Vagina (tissue), 2 donors: ENCODE data around the gene CTNNA3.

Experiments used
- POLR2AphosphoS5 ChIP-seq, 2 donors: sonication (generic); formaldehyde crosslinking; IDR thresholded peaks; one replicate each; pipeline ENCODE4 v1.9.0; 2017; ENCODE audit warnings: antibody characterized with exemption in 2 of 2, mild to moderate bottlenecking in 2 of 2, low read depth in 1 of 2; ENCODE audit not compliant: insufficient read depth in 1 of 2
- TF ChIP-seq, protein P1 (sequence below), 3 experiments: fragments of 450-650 bp in 2 of 3; fragments of 200-600 bp in 1 of 3; sonication (generic) in 1 of 3; IDR thresholded peaks; one replicate each; pipeline ENCODE4 v1.5.1; 2017 to 2019; ENCODE audit warnings: antibody characterized with exemption in 3 of 3, mild to moderate bottlenecking in 2 of 3, moderate library complexity in 2 of 3

DNA sequence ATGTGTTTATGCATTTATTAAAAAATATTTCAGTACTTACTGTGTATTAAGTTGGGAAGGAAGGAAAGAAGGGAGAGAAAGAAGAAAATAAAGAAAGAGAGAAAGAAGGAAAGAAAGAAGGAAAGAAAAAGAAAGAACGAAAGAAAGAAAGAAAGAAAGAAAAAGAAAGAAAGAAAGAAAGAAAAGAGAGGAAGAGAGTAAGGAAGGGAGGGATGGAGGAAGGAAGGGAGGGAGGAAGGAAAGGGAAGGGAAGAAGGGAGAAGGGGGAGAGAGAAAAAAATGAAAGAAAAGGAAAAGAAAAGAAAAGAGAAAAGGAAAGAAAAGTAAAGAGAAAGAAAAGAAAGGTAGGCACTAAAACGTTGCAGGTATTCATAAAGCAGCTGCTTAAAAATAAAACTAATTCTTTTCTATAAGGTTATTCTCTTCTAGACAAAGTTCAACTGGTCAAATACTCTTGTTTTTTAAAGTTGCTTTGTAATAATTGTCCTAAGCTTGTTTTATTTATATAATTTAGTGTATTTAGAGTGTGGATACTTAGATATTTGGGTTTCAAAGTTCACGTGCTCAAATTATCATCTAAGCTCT is 1473.4 kb downstream of the CTNNA3 start:
- TF ChIP-seq, protein P1, sequence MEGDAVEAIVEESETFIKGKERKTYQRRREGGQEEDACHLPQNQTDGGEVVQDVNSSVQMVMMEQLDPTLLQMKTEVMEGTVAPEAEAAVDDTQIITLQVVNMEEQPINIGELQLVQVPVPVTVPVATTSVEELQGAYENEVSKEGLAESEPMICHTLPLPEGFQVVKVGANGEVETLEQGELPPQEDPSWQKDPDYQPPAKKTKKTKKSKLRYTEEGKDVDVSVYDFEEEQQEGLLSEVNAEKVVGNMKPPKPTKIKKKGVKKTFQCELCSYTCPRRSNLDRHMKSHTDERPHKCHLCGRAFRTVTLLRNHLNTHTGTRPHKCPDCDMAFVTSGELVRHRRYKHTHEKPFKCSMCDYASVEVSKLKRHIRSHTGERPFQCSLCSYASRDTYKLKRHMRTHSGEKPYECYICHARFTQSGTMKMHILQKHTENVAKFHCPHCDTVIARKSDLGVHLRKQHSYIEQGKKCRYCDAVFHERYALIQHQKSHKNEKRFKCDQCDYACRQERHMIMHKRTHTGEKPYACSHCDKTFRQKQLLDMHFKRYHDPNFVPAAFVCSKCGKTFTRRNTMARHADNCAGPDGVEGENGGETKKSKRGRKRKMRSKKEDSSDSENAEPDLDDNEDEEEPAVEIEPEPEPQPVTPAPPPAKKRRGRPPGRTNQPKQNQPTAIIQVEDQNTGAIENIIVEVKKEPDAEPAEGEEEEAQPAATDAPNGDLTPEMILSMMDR (IDR thresholded peaks at IDR 0.05): no peak
- no peak for TF ChIP-seq POLR2AphosphoS5 (IDR thresholded peaks at IDR 0.05; ENCODE audit: insufficient read depth in 1 of 2, low read depth in 1 of 2)
